Thymus (tissue), 11 donors: ENCODE results near the gene ZNF830. TPM values are rescaled to one million over a fixed set of nuclear protein-coding genes. Genes with fewer than 3 reads are reported as not detected.
"Not testable (repeated sequence)": the region's sequence is repeated elsewhere in the genome, so short reads cannot be mapped to it uniquely, and the experiment has no call there.

Source experiments
- DNase-seq, 9 donors: peaks; one replicate each; pipeline ENCODE4 v3.0.0-alpha.2; 2013; ENCODE audit warnings: low spot score in 9 of 9, low read depth in 6 of 9, missing footprints in 1 of 9
- H3K27ac ChIP-seq, 2 donors: one replicate each; pipeline ENCODE4 v1.5.1; 2013; ENCODE audit warnings: control low read depth in 1 of 2, low read depth in 1 of 2, low read length in 1 of 2, mild to moderate bottlenecking in 1 of 2, moderate library complexity in 1 of 2
- H3K27me3 ChIP-seq, 2 donors: one replicate each; pipeline ENCODE4 v1.5.1; 2013; ENCODE audit warnings: low read length in 1 of 2; ENCODE audit not compliant: control insufficient read depth in 2 of 2, insufficient read depth in 1 of 2
- H3K36me3 ChIP-seq, 2 donors: one replicate each; pipeline ENCODE4 v1.5.1; 2013; ENCODE audit warnings: low read length in 1 of 2, mild to moderate bottlenecking in 1 of 2, moderate library complexity in 1 of 2; ENCODE audit not compliant: control insufficient read depth in 2 of 2, insufficient read depth in 2 of 2
- H3K4me1 ChIP-seq, 2 donors: one replicate each; pipeline ENCODE4 v1.5.1; 2013; ENCODE audit warnings: low read length in 2 of 2; ENCODE audit not compliant: control insufficient read depth in 2 of 2, insufficient read depth in 2 of 2
- H3K4me3 ChIP-seq, 2 donors: one replicate each; pipeline ENCODE4 v1.5.1; 2013; ENCODE audit warnings: low read length in 2 of 2, control low read depth in 1 of 2, mild to moderate bottlenecking in 1 of 2
- H3K9me3 ChIP-seq, 2 donors: one replicate each; pipeline ENCODE4 v1.5.1; 2013; ENCODE audit warnings: low read length in 1 of 2, mild to moderate bottlenecking in 1 of 2; ENCODE audit not compliant: control insufficient read depth in 2 of 2, insufficient read depth in 1 of 2
- WGBS: extraction: QIAGEN DNeasy Blood & Tissue Kit; methylation state at CpG from one replicate; pipeline ENCODE4 v1.1.7; 2013; 5-methylcytosine and 5-hydroxymethylcytosine counted together
- polyA plus RNA-seq: library from polyadenylated mRNA; stranded (reverse); fragments of 200-250 nt; gene quantifications from one replicate; pipeline ENCODE4 v1.2.3, GENCODE V29; 2013
- total RNA-seq: library from RNA; stranded (reverse); fragments of 120-200 nt; gene quantifications from one replicate; pipeline ENCODE4 v1.2.4, GENCODE V29; 2013
- donor health status: healthy.

ZNF830 gene
- total and polyA plus RNA-seq, 2 donors, result 21.9 to 30.3 TPM

DNA sequence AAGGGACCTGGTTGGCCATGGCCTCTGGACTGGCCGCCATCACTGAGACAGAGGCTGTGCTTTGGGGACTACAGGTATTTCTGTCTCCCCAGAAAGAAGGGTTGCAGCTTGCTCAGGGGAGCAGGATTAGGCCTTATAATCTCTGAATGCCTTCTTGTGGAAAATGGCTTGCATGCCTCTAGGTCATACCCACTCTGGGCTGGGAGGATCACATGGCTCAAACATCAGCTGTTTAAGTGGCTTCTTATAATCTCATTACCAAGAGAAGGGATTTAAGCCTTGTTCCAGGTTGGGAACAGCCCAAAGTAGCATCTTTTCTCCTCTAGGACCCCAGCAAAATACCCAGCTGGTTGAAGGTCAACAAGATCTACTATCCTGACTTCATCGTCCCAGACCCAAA is 38.1 kb downstream of the ZNF830 start:
- no peak overlapping the region for H3K4me3 ChIP-seq
- DNase-seq, result no peak
- H3K4me1 ChIP-seq, result peaks cover 3 to 13% of the 10 kb centered on the region in 2 donors
- H3K36me3 ChIP-seq, result peaks cover 65 to 66% of the 10 kb centered on the region in 2 donors
- 97% methylated on average over 2 of the region's 2 CpGs for WGBS
- H3K9me3 ChIP-seq, result no peaks in the 10 kb centered on the region
- no peak overlapping the region for H3K27ac ChIP-seq
- no peaks in the 10 kb centered on the region for H3K27me3 ChIP-seq

DNA sequence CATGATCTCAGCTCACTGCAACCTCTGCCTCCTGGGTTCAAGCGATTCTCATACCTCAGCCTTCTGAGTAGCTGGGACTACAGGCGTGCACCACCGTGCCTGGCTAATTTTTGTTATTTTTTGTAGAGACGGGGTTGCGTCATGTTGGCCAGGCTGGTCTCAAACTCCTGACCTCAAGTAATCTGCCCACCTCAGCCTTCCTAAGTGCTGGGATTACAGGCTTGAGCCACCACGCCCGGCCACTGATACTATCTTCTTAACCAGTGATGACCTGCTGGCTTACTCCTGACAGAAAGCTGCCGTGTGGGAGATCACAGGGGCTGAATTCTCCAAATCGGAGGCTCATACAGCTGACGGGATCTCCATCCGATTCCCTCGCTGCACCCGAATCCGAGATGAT is 39.6 kb downstream of the ZNF830 start:
- not testable (repeated sequence) for DNase-seq, H3K27ac ChIP-seq, H3K27me3 ChIP-seq, H3K4me3 ChIP-seq, H3K9me3 ChIP-seq
- WGBS, result 98% methylated on average over 14 of the region's 14 CpGs
- H3K36me3 ChIP-seq, result peaks cover 56 to 63% of the 10 kb centered on the region in 2 donors
- H3K4me1 ChIP-seq, result peaks cover 3 to 13% of the 10 kb centered on the region in 2 donors

DNA sequence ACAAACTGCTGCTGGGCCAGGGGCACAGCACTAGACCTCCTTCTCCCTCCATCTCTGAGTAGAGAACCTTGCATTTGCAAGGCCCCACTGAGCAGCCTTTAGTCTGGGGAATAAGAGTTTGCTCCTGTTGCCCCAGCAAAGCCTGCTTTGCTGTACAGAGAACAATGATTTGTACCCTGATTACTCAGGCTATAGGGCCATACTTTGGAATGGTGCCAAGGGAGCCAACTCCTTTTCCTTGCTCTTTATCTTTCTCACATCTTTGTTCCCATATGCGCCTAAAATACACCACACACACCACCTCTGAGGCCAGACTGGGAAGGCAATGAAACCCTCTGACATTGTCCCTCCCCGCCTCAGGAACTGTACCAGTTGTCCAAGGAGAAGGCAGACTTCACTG is 40.2 kb downstream of the ZNF830 start:
- H3K4me1 ChIP-seq, result peaks cover 3 to 13% of the 10 kb centered on the region in 2 donors

DNA sequence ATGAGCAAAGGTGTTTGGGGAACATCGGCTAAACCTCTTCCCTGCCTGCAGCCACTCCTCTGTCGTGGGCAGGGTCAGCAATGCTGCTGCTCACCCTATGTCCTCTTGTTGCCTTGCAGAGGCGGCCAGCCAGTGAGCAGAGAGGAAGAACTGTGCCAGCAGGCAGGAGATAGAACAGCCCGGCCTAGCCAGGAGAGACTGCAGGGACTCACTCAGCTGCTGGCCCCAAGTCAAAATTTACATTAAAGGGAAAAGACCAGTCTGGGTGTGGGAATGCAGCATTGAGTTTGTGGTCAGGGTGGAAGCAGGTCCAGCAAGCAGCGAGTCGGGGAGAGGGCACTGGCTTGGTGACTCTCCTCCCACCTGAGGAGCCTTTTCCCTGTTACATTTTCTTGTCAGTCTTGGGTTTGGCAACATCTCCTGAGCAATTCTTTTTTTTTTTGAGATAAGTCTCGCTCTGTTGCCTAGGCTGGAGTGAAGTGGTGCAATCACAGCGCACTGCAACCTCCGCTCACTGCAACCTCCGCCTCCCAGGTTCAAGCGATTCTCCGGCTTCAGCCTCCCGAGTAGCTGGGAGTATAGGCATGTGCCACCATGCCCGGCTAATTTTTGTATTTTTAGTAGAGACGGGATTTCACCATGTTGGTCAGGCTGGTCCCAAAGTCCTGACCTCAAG is 41.7 kb downstream of the ZNF830 start:
- 94% methylated on average over 15 of the region's 15 CpGs for WGBS
- Histone ChIP-seq H3K4me1 (peaks cover 3 to 5% of the 10 kb centered on the region in 2 donors), H3K27me3 (no peaks in the 10 kb centered on the region), H3K9me3 (no peaks in the 10 kb centered on the region), H3K27ac (peak overlapping the region in 1 of 2 donors; percentile 33), H3K4me3 (no peak overlapping the region), H3K36me3 (peaks cover 54 to 65% of the 10 kb centered on the region in 2 donors)
- DNase-seq, result no peak

More for the DNA sequence above, 40.2 kb downstream of the ZNF830 start:
- Histone ChIP-seq H3K9me3 (no peaks in the 10 kb centered on the region), H3K36me3 (peaks cover 50 to 60% of the 10 kb centered on the region in 2 donors), H3K4me3 (no peak overlapping the region), H3K27ac (no peak overlapping the region), H3K27me3 (no peaks in the 10 kb centered on the region)
- 98% methylated on average over 2 of the region's 2 CpGs for WGBS
- DNase-seq, result no peak

DNA sequence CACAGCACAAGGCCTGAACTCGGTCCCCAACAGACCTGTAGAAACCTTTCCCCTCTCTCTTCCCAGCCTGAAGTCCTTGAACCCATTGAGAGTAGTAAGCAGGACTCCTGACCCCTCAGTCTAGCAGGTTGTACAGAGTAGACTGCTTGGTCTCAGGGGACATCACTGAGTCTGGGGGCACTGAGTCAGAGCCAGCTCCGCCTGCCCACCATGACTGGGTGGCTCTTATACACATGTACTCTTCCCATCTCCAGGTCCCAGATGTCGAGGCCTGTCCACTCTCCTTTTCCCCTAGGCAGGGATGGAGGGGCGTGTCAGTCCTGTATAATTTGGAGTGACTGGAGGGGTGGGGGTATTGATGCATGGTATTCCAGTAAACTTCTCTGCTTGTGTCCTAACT is 42.4 kb downstream of the ZNF830 start:
- H3K9me3 ChIP-seq, result no peaks in the 10 kb centered on the region
- H3K36me3 ChIP-seq, result peaks cover 55 to 63% of the 10 kb centered on the region in 2 donors
- no peak overlapping the region for H3K27ac ChIP-seq
- H3K4me1 ChIP-seq, result no peaks in the 10 kb centered on the region
- no peak overlapping the region for H3K4me3 ChIP-seq
- no peak for DNase-seq
- H3K27me3 ChIP-seq, result no peaks in the 10 kb centered on the region
- over 99% methylated on average over 4 of the region's 4 CpGs for WGBS

DNA sequence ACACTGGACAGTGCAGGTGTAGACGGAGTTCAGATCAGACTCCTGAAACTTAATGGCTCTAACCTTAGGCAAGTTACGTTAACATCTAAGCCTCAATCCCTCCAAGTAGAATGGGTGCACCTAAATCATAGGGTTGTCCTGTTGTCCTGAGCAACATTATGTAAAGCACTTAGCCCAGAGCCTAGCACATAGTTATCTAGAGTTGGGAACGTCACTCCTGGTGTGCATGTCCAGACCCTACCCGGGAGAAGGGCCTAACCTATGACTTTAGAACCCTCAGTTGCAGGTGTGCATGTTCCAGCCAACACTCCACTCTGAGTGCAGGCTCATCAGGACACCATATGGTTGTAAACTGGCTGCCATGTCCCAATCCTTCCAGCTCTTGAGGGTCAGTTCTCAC is 45.0 kb downstream of the ZNF830 start:
- no peaks in the 10 kb centered on the region for H3K27me3 ChIP-seq
- no peaks in the 10 kb centered on the region for H3K4me1 ChIP-seq
- no peaks in the 10 kb centered on the region for H3K9me3 ChIP-seq
- H3K36me3 ChIP-seq, result peaks cover 55 to 59% of the 10 kb centered on the region in 2 donors
- no peak overlapping the region for H3K4me3 ChIP-seq
- WGBS, result 97% methylated on average over 4 of the region's 4 CpGs
- no peak for DNase-seq
- no peak overlapping the region for H3K27ac ChIP-seq

DNA sequence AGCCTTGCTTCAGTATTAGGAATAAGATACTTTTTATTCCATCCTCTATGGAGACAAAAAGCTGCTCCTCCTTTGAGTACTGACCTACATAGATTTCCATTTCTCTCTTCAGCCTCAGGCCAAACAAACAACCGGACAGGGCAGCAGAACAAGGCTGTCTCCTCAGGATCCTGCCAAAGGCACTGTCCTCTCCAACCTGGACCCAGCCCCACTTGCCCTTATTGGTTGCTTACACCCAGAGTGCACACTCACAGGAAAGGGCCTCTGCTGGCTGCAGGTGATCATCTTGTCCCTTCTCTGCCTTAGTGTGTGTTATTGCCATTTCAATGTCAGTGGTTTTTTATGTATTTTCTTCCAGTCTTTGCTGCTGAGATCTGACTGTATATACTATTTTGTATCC is 45.6 kb downstream of the ZNF830 start:
- Histone ChIP-seq H3K9me3 (no peaks in the 10 kb centered on the region), H3K36me3 (peaks cover 55 to 62% of the 10 kb centered on the region in 2 donors), H3K4me1 (no peaks in the 10 kb centered on the region), H3K27ac (no peak overlapping the region), H3K4me3 (no peak overlapping the region), H3K27me3 (no peaks in the 10 kb centered on the region)
- no peak for DNase-seq
- WGBS, result 98% methylated on average over 1 of the region's 1 CpG

DNA sequence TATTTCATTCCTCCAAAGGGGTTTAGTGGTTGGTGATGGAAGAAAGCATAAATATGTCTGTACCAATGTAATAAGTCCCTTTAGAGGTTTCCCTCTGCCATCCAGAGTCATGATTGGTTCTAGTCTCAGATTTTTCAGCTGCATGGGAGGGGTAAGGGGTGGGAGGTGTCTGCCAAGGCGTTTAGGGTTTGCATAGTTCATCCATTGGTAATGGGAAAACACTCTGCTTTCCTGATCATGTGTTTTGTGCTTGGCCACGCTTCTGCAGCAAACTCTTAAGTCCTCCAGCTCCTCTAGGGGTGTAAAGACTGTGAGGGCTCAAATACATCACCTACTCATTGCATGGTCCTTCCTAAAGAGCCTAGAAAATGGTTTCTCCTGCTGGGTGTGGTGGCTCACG is 48.8 kb downstream of the ZNF830 start:
- WGBS, result 97% methylated on average over 3 of the region's 3 CpGs
- H3K36me3 ChIP-seq, result peaks cover 34 to 44% of the 10 kb centered on the region in 2 donors

DNA sequence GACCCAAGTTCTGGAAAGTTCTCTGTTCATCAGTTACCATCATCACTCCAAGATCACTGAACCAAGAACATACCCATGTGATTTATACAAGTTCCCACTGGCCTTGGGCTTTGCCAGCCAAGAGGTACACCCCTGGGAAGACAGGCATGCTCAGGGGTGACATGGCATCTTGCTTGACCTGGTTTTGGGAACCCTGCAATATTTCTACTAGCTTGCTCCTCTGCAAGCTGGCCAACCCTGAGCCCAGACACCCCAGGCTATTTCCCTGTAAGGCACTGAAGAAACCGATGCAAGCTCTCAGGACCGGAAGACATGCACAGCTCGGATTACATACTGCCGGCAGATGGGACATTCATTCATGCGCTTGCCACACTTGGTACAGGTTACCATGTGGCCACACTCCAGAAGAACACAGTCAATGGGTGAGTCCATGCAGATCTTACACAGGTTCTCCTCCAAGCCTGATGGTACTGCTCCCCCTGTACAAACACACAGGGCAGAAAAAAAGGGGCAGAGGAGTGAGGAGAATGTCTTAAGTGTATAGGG is 50.4 kb downstream of the ZNF830 start:
- Histone ChIP-seq H3K36me3 (peaks cover 49 to 53% of the 10 kb centered on the region in 2 donors), H3K27ac (no peak overlapping the region), H3K4me3 (no peak overlapping the region), H3K9me3 (no peaks in the 10 kb centered on the region), H3K27me3 (no peaks in the 10 kb centered on the region), H3K4me1 (no peaks in the 10 kb centered on the region)
- 93% methylated on average over 5 of the region's 5 CpGs for WGBS
- no peak for DNase-seq

More for the DNA sequence above, 48.8 kb downstream of the ZNF830 start:
- Histone ChIP-seq H3K27ac (no peak overlapping the region), H3K27me3 (no peaks in the 10 kb centered on the region), H3K4me3 (no peak overlapping the region), H3K4me1 (no peaks in the 10 kb centered on the region), H3K9me3 (no peaks in the 10 kb centered on the region)
- no peak for DNase-seq
